Measurements from ENCODE around the gene RAB8B.

Gene RAB8B

GRCh38 chr15:63238796-63239195 lies 49.4 kb downstream of the RAB8B start:
- DNase-seq = peak; percentile 10

GRCh38 chr15:63240109-63240508 lies 50.7 kb downstream of the RAB8B start:
- no peak for DNase-seq

- DNase-seq = no peak
Measured at GRCh38 chr15:63241316-63241715, 51.9 kb downstream of the RAB8B start.

GRCh38 chr15:63243101-63243500 lies 53.7 kb downstream of the RAB8B start:
- no peak for DNase-seq

GRCh38 chr15:63243776-63244175 lies 54.4 kb downstream of the RAB8B start:
- no peak for DNase-seq

GRCh38 chr15:63244399-63244798 lies 55.0 kb downstream of the RAB8B start:
- no peak for DNase-seq

GRCh38 chr15:63244976-63245645 lies 55.7 kb downstream of the RAB8B start:
- DNase-seq = no peak

GRCh38 chr15:63246691-63247469 lies 57.5 kb downstream of the RAB8B start:
- no peak for DNase-seq

- no peak for DNase-seq
Measured at GRCh38 chr15:63250312-63250965, 61.0 kb downstream of the RAB8B start.

- DNase-seq = no peak
Measured at GRCh38 chr15:63251701-63252100, 62.3 kb downstream of the RAB8B start.

GRCh38 chr15:63252292-63252691 lies 62.9 kb downstream of the RAB8B start:
- no peak for DNase-seq

- DNase-seq = no peak
Measured at GRCh38 chr15:63254991-63255390, 65.6 kb downstream of the RAB8B start.

GRCh38 chr15:63255489-63255990 lies 66.1 kb downstream of the RAB8B start:
- DNase-seq = no peak

- DNase-seq = no peak
Measured at GRCh38 chr15:63256433-63257274, 67.2 kb downstream of the RAB8B start.

GRCh38 chr15:63258658-63259057 lies 69.3 kb downstream of the RAB8B start:
- no peak for DNase-seq

- DNase-seq = no peak
Measured at GRCh38 chr15:63260791-63261190, 71.4 kb downstream of the RAB8B start.

- DNase-seq = no peak
Measured at GRCh38 chr15:63261311-63261710, 71.9 kb downstream of the RAB8B start.

- DNase-seq = no peak
Measured at GRCh38 chr15:63263519-63263918, 74.1 kb downstream of the RAB8B start.

GRCh38 chr15:63264688-63265293 lies 75.4 kb downstream of the RAB8B start:
- no peak for DNase-seq

GRCh38 chr15:63274427-63274826 lies 85.0 kb downstream of the RAB8B start:
- DNase-seq = no peak

GRCh38 chr15:63276342-63277037 lies 87.1 kb downstream of the RAB8B start:
- DNase-seq = no peak

All from stimulated activated naive CD4-positive, alpha-beta T cell treated with Interleukin-2 at 50 U/mL for 16 hours (primary cell).